Uterus (tissue), 2 donors: ENCODE data around the gene C9orf50.

Experiments
- CTCF ChIP-seq, 4 experiments: fragments of 200-600 bp in 2 of 4; fragments of 450-650 bp in 2 of 4; sonication (generic) in 2 of 4; IDR thresholded peaks; one replicate each; pipeline ENCODE4 v1.5.1; 2016 to 2019; ENCODE audit warnings: antibody characterized with exemption in 4 of 4, mild to moderate bottlenecking in 2 of 4, moderate library complexity in 1 of 4
- POLR2A ChIP-seq, 2 donors: fragments of 450-650 bp; IDR thresholded peaks; one replicate each; pipeline ENCODE4 v1.6.1; 2016; ENCODE audit warnings: antibody characterized with exemption in 2 of 2, mild to moderate bottlenecking in 1 of 2, moderate library complexity in 1 of 2

GRCh38 chr9:129609486-129610212 lies 11.3 kb downstream of the C9orf50 start:
- no peak for TF ChIP-seq CTCF (IDR thresholded peaks at IDR 0.05)
- TF ChIP-seq POLR2A (IDR thresholded peaks at IDR 0.05), result no peak
